HepG2 (cell line): Measurements from ENCODE around the gene CBLN1.

Source experiments
- ARID2 ChIP-seq: sonication (generic); formaldehyde crosslinking; IDR thresholded peaks from 2 replicates; pipeline ENCODE4 v1.8.1; 2022; ENCODE audit warnings: mild to moderate bottlenecking, missing genetic modification reagents, borderline replicate concordance
- ATF4 ChIP-seq, 2 experiments: fragments of 450-650 bp in 1 of 2; sonication (generic) in 1 of 2; formaldehyde crosslinking; IDR thresholded peaks; 2 replicates each; pipeline versions ENCODE4 v1.5.0 to v1.8.0; 2020 to 2022; ENCODE audit warnings: mild to moderate bottlenecking in 1 of 2, missing genetic modification reagents in 1 of 2
- CBX2 ChIP-seq, 2 experiments: fragments of 200-600 bp in 1 of 2; sonication (generic); formaldehyde crosslinking in 1 of 2; IDR thresholded peaks; 2 replicates each; pipeline versions ENCODE4 v1.7.0 to v1.8.1; 2018 to 2022; ENCODE audit warnings: low read depth in 2 of 2, low read length in 1 of 2, mild to moderate bottlenecking in 1 of 2, missing genetic modification reagents in 1 of 2
- CHD2 ChIP-seq: IDR thresholded peaks from 2 replicates; pipeline ENCODE4 v1.6.1; 2011; ENCODE audit warnings: low read depth, low read length, improper control_type of control experiment
- GPBP1L1 ChIP-seq: sonication (generic); formaldehyde crosslinking; IDR thresholded peaks from 2 replicates; pipeline ENCODE4 v1.5.0; 2020; ENCODE audit warnings: mild to moderate bottlenecking, missing genetic modification reagents
- MXD1 ChIP-seq: sonication (generic); formaldehyde crosslinking; IDR thresholded peaks from 2 replicates; pipeline ENCODE4 v1.4.0; 2020; ENCODE audit warnings: mild to moderate bottlenecking, missing genetic modification reagents
- POLR2A ChIP-seq, 2 experiments: IDR thresholded peaks; 2 replicates each; pipeline ENCODE4 v1.6.1; 2011; ENCODE audit warnings: low read depth in 2 of 2, low read length in 2 of 2, mild to moderate bottlenecking in 1 of 2, moderate library complexity in 1 of 2; ENCODE audit not compliant: insufficient read depth in 1 of 2
- REST ChIP-seq, 2 experiments: IDR thresholded peaks; 2 replicates each; pipeline ENCODE4 v1.6.1; 2011 to 2012; ENCODE audit warnings: low read length in 2 of 2, borderline replicate concordance in 1 of 2, low read depth in 1 of 2, mild to moderate bottlenecking in 1 of 2, moderate library complexity in 1 of 2
- RFX1 ChIP-seq: fragments of 450-650 bp; IDR thresholded peaks from 2 replicates; pipeline ENCODE4 v1.6.1; 2017
- RXRA ChIP-seq: sonication (generic); formaldehyde crosslinking; IDR thresholded peaks from 2 replicates; pipeline ENCODE4 v1.5.1; 2020; ENCODE audit warnings: missing genetic modification reagents
- SRSF9 ChIP-seq: fragments of 200-400 bp; formaldehyde crosslinking; IDR thresholded peaks from 2 replicates; pipeline ENCODE4 v1.6.1; 2018; ENCODE audit warnings: borderline replicate concordance, mild to moderate bottlenecking, low read depth, low read length; ENCODE audit not compliant: insufficient read depth, poor library complexity, severe bottlenecking
- TF ChIP-seq, protein P1 (sequence below): sonication (generic); formaldehyde crosslinking; IDR thresholded peaks from 2 replicates; pipeline ENCODE4 v1.9.0; 2021; ENCODE audit warnings: missing genetic modification reagents, borderline replicate concordance
- TF ChIP-seq, protein P2 (sequence below): sonication (generic); formaldehyde crosslinking; IDR thresholded peaks from 2 replicates; pipeline ENCODE4 v1.4.0; 2020; ENCODE audit warnings: missing genetic modification reagents

DNA sequence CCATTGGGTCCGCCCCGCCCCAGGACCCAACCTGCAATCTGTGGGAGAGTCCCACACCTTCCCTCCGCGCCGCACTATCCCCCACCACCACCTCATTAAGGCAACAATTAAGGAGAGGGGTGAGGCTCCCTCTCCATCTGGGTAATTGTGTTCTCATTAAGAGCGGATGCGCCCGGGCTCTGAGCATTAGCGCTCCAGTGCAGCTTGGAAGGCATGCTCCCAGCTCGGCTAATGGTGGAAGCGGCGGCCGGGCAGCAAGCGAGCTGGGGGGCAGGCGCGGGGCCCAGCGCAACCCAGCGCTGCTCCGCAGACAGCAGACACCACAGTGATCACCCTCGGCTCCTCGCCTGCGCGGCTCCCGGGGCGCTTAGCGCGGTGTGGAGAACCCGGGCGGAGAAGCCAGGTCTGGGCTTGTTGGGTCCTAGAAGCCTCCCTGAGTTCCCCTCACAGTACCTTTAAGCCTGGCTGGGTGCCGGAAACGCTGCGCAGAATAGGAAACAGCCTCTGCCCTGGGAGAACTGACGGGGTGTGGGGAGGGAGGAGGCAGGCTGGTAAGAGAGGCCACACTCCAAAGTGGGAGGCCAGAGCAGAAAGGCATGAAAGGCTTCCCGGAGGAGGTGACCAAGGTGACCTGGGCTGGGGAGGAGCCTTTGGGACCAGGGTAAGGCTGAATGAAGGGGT lies 6.4 kb downstream of the CBLN1 start:
- TF ChIP-seq ARID2 (CRISPR knock-in tag): no peak
- TF ChIP-seq, protein P1, sequence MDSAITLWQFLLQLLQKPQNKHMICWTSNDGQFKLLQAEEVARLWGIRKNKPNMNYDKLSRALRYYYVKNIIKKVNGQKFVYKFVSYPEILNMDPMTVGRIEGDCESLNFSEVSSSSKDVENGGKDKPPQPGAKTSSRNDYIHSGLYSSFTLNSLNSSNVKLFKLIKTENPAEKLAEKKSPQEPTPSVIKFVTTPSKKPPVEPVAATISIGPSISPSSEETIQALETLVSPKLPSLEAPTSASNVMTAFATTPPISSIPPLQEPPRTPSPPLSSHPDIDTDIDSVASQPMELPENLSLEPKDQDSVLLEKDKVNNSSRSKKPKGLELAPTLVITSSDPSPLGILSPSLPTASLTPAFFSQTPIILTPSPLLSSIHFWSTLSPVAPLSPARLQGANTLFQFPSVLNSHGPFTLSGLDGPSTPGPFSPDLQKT (CRISPR knock-in tag): no peak
- no peak for TF ChIP-seq RFX1
- TF ChIP-seq SRSF9: no peak
- TF ChIP-seq CBX2 (IDR thresholded peaks at IDR 0.05; ENCODE audit: low read depth, low read length): no peak
- no peak for TF ChIP-seq CBX2 (CRISPR knock-in tag; IDR thresholded peaks at IDR 0.05; ENCODE audit: low read depth)
- no peak for TF ChIP-seq GPBP1L1
- TF ChIP-seq REST (IDR thresholded peaks at IDR 0.05; ENCODE audit: borderline replicate concordance in 1 of 2, low read depth in 1 of 2, low read length in 2 of 2): no peak
- no peak for TF ChIP-seq MXD1 (CRISPR knock-in tag)
- no peak for TF ChIP-seq CHD2
- TF ChIP-seq, protein P2, sequence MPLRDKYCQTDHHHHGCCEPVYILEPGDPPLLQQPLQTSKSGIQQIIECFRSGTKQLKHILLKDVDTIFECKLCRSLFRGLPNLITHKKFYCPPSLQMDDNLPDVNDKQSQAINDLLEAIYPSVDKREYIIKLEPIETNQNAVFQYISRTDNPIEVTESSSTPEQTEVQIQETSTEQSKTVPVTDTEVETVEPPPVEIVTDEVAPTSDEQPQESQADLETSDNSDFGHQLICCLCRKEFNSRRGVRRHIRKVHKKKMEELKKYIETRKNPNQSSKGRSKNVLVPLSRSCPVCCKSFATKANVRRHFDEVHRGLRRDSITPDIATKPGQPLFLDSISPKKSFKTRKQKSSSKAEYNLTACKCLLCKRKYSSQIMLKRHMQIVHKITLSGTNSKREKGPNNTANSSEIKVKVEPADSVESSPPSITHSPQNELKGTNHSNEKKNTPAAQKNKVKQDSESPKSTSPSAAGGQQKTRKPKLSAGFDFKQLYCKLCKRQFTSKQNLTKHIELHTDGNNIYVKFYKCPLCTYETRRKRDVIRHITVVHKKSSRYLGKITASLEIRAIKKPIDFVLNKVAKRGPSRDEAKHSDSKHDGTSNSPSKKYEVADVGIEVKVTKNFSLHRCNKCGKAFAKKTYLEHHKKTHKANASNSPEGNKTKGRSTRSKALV (CRISPR knock-in tag): no peak
- no peak for TF ChIP-seq RXRA (CRISPR knock-in tag)
- TF ChIP-seq POLR2A (IDR thresholded peaks at IDR 0.05; ENCODE audit: insufficient read depth in 1 of 2, low read depth in 2 of 2, low read length in 2 of 2): no peak
- no peak for TF ChIP-seq ATF4 (CRISPR knock-in tag; IDR thresholded peaks at IDR 0.05)
